ENCODE measurements around the gene MAP3K5. TPM values are rescaled to one million over a fixed set of nuclear protein-coding genes. Genes with fewer than 3 reads are reported as not detected.

The MAP3K5 gene
- total and polyA plus RNA-seq, 4 donors = 7.5 to 28.3 (median 22.8) TPM

DNA sequence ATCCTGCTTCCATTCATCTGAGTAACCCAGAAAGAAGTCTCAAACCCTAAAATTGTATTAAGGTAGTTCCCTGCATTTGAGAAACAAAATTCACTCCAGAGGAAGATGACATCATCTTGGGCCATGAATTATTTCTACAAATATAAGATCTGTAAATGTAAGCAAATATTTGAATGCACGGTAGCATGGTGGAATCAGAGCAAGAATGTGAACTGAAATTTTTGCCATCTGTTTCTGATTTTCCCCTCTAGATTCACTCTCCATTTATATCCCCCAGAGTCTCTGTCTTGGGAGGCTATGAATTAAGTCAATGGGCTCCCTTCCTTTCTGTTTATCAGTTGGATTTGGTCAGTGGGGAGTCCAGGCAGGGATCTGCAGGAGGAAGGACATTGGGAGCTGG is 5.8 kb upstream of the MAP3K5 start:
- Histone ChIP-seq H3K27me3 (ENCODE audit: control insufficient read depth in 3 of 3, insufficient read depth in 3 of 3, low read length in 2 of 3) (peaks cover 0 to 8% (median 0%) of the 10 kb centered on the region in 3 donors), H3K9ac (ENCODE audit: insufficient read depth in 1 of 2, low read length in 2 of 2) (no peak overlapping the region), H3K36me3 (ENCODE audit: control insufficient read depth in 4 of 4, insufficient read depth in 4 of 4, low read length in 4 of 4) (no peaks in the 10 kb centered on the region), H3K4me3 (no peak overlapping the region), H3K9me3 (ENCODE audit: control insufficient read depth in 4 of 4, insufficient read depth in 3 of 4, low read length in 3 of 4) (peaks cover 0 to 2% (median 0%) of the 10 kb centered on the region in 4 donors), H3K4me1 (ENCODE audit: control insufficient read depth in 5 of 5, insufficient read depth in 5 of 5, low read length in 5 of 5) (peaks cover 0 to 3% (median 0%) of the 10 kb centered on the region in 5 donors), H3K27ac (ENCODE audit: low read depth in 1 of 2, low read length in 1 of 2) (no peak overlapping the region)
- TF ChIP-seq, protein P1, sequence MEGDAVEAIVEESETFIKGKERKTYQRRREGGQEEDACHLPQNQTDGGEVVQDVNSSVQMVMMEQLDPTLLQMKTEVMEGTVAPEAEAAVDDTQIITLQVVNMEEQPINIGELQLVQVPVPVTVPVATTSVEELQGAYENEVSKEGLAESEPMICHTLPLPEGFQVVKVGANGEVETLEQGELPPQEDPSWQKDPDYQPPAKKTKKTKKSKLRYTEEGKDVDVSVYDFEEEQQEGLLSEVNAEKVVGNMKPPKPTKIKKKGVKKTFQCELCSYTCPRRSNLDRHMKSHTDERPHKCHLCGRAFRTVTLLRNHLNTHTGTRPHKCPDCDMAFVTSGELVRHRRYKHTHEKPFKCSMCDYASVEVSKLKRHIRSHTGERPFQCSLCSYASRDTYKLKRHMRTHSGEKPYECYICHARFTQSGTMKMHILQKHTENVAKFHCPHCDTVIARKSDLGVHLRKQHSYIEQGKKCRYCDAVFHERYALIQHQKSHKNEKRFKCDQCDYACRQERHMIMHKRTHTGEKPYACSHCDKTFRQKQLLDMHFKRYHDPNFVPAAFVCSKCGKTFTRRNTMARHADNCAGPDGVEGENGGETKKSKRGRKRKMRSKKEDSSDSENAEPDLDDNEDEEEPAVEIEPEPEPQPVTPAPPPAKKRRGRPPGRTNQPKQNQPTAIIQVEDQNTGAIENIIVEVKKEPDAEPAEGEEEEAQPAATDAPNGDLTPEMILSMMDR (IDR thresholded peaks at IDR 0.05; ENCODE audit: control extremely low read depth, extremely low read depth) = no peak
- ATAC-seq (ENCODE audit: insufficient read depth, low FRiP score) (no peak), DNase-seq (no peak)
- 97 to 98% methylated on average over 1 of the region's 1 CpG for WGBS, 2 donors

- TF ChIP-seq, protein P1 (IDR thresholded peaks at IDR 0.05; ENCODE audit: control extremely low read depth, extremely low read depth) = no peak
- DNase-seq = no peak
- peaks cover 0 to 8% (median 0%) of the 10 kb centered on the region in 3 donors for H3K27me3 ChIP-seq (ENCODE audit: control insufficient read depth in 3 of 3, insufficient read depth in 3 of 3, low read length in 2 of 3)
- H3K4me3 ChIP-seq = no peak overlapping the region
- H3K9ac ChIP-seq (ENCODE audit: insufficient read depth in 1 of 2, low read length in 2 of 2) = no peak overlapping the region
- H3K4me1 ChIP-seq (ENCODE audit: control insufficient read depth in 5 of 5, insufficient read depth in 5 of 5, low read length in 5 of 5) = peaks cover 0 to 14% (median 2%) of the 10 kb centered on the region in 5 donors
- no peaks in the 10 kb centered on the region for H3K36me3 ChIP-seq (ENCODE audit: control insufficient read depth in 4 of 4, insufficient read depth in 4 of 4, low read length in 4 of 4)
- no peak overlapping the region for H3K27ac ChIP-seq (ENCODE audit: low read depth in 1 of 2, low read length in 1 of 2)
- 84 to 88% methylated on average over 5 of the region's 5 CpGs for WGBS, 2 donors
- H3K9me3 ChIP-seq (ENCODE audit: control insufficient read depth in 4 of 4, insufficient read depth in 3 of 4, low read length in 3 of 4) = peaks cover 0 to 2% (median 0%) of the 10 kb centered on the region in 4 donors
- ATAC-seq (ENCODE audit: insufficient read depth, low FRiP score) = no peak
Observed at GRCh38 chr6:136795996-136796395, 3.7 kb upstream of the MAP3K5 start.

DNA sequence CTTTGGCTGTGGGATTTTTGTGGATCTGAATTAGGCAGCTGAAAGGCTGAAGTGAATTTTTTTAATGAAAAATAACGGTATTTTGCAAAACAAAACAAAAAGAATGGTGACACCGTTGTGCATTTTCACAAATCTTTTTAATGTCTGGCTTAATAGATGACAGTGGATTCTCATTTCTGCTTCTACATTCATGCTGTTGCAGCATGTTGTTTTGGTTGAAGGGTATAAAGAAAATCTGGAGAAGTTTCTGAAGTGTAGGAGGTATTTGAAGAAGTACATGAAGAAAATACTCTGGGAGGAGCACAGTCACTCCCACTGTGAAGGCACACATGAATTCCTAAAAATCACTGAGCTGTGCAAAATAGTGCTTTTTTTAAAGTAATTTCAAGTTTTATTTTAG is 3.1 kb upstream of the MAP3K5 start:
- 90 to 94% methylated on average over 2 of the region's 2 CpGs for WGBS, 2 donors
- no peak for DNase-seq
- TF ChIP-seq, protein P1 (IDR thresholded peaks at IDR 0.05; ENCODE audit: control extremely low read depth, extremely low read depth) = no peak
- no peak overlapping the region for H3K4me3 ChIP-seq
- H3K27me3 ChIP-seq (ENCODE audit: control insufficient read depth in 3 of 3, insufficient read depth in 3 of 3, low read length in 2 of 3) = peaks cover 0 to 8% (median 0%) of the 10 kb centered on the region in 3 donors
- H3K9me3 ChIP-seq (ENCODE audit: control insufficient read depth in 4 of 4, insufficient read depth in 3 of 4, low read length in 3 of 4) = peaks cover 0 to 2% (median 0%) of the 10 kb centered on the region in 4 donors
- H3K36me3 ChIP-seq (ENCODE audit: control insufficient read depth in 4 of 4, insufficient read depth in 4 of 4, low read length in 4 of 4) = no peaks in the 10 kb centered on the region
- H3K27ac ChIP-seq (ENCODE audit: low read depth in 1 of 2, low read length in 1 of 2) = no peak overlapping the region
- peaks cover 0 to 14% (median 3%) of the 10 kb centered on the region in 5 donors for H3K4me1 ChIP-seq (ENCODE audit: control insufficient read depth in 5 of 5, insufficient read depth in 5 of 5, low read length in 5 of 5)
- H3K9ac ChIP-seq (ENCODE audit: insufficient read depth in 1 of 2, low read length in 2 of 2) = no peak overlapping the region
- no peak for ATAC-seq (ENCODE audit: insufficient read depth, low FRiP score)

GRCh38 chr6:136793363-136793762 is 1.1 kb upstream of the MAP3K5 start:
- TF ChIP-seq, protein P1 (IDR thresholded peaks at IDR 0.05; ENCODE audit: control extremely low read depth, extremely low read depth) = no peak
- H3K9ac ChIP-seq (ENCODE audit: insufficient read depth in 1 of 2, low read length in 2 of 2) = peak overlapping the region in 1 of 2 donors; percentile 14
- peaks cover 0 to 8% (median 0%) of the 10 kb centered on the region in 3 donors for H3K27me3 ChIP-seq (ENCODE audit: control insufficient read depth in 3 of 3, insufficient read depth in 3 of 3, low read length in 2 of 3)
- ATAC-seq (ENCODE audit: insufficient read depth, low FRiP score) = no peak
- no peak overlapping the region for H3K4me3 ChIP-seq
- WGBS, 2 donors = 27 to 40% methylated on average over 8 of the region's 8 CpGs
- peak overlapping the region in 1 of 2 donors; percentile 99 for H3K27ac ChIP-seq (ENCODE audit: low read depth in 1 of 2, low read length in 1 of 2)
- peaks cover 3 to 14% (median 5%) of the 10 kb centered on the region in 5 donors for H3K4me1 ChIP-seq (ENCODE audit: control insufficient read depth in 5 of 5, insufficient read depth in 5 of 5, low read length in 5 of 5)
- DNase-seq = no peak
- peaks cover 0 to 2% (median 0%) of the 10 kb centered on the region in 4 donors for H3K9me3 ChIP-seq (ENCODE audit: control insufficient read depth in 4 of 4, insufficient read depth in 3 of 4, low read length in 3 of 4)
- H3K36me3 ChIP-seq (ENCODE audit: control insufficient read depth in 4 of 4, insufficient read depth in 4 of 4, low read length in 4 of 4) = no peaks in the 10 kb centered on the region

Data from lung (tissue), 12 donors.